GM19463 (cell line): ENCODE measurements around the gene TCEANC2.
"Not testable (repeated sequence)": the region's sequence is repeated elsewhere in the genome, so short reads cannot be mapped to it uniquely, and the experiment has no call there.

Source experiments
- ATAC-seq: cut with Tn5 transposase; IDR thresholded peaks from one replicate; pipeline ENCODE4 v1.9.1; 2021; ENCODE audit warnings: mild to moderate bottlenecking, moderate library complexity; ENCODE audit not compliant: unreplicated experiment

TCEANC2 gene

GRCh38 chr1:54024811-54025210 is 28.6 kb upstream of the TCEANC2 start:
- not testable (repeated sequence) for ATAC-seq

GRCh38 chr1:54027848-54028247 is 25.6 kb upstream of the TCEANC2 start:
- ATAC-seq = no peak

- no peak for ATAC-seq
Observed at GRCh38 chr1:54028306-54029251, 24.8 kb upstream of the TCEANC2 start.

GRCh38 chr1:54037476-54037875 is 15.9 kb upstream of the TCEANC2 start:
- no peak for ATAC-seq

GRCh38 chr1:54041806-54042205 is 11.6 kb upstream of the TCEANC2 start:
- no peak for ATAC-seq

GRCh38 chr1:54045496-54045895 is 7.9 kb upstream of the TCEANC2 start:
- no peak for ATAC-seq

GRCh38 chr1:54046671-54047383 is 6.6 kb upstream of the TCEANC2 start:
- ATAC-seq = no peak

GRCh38 chr1:54047384-54048305 is 5.8 kb upstream of the TCEANC2 start:
- ATAC-seq = no peak

- not testable (repeated sequence) for ATAC-seq
Observed at GRCh38 chr1:54050435-54050834, 3.0 kb upstream of the TCEANC2 start.

GRCh38 chr1:54051933-54052430 is 1.4 kb upstream of the TCEANC2 start:
- ATAC-seq = no peak

- no peak for ATAC-seq
Observed at GRCh38 chr1:54052431-54052933, 926 bp upstream of the TCEANC2 start.

GRCh38 chr1:54053745-54054437 is 483 bp downstream of the TCEANC2 start:
- no peak for ATAC-seq

- no peak for ATAC-seq
Observed at GRCh38 chr1:54054438-54054749, 986 bp downstream of the TCEANC2 start.

- no peak for ATAC-seq
Observed at GRCh38 chr1:54064299-54064698, 10.9 kb downstream of the TCEANC2 start.

GRCh38 chr1:54069791-54070170 is 16.4 kb downstream of the TCEANC2 start:
- no peak for ATAC-seq

GRCh38 chr1:54070171-54070837 is 16.9 kb downstream of the TCEANC2 start:
- no peak for ATAC-seq

- no peak for ATAC-seq
Observed at GRCh38 chr1:54077359-54077758, 24.0 kb downstream of the TCEANC2 start.

- ATAC-seq = no peak
Observed at GRCh38 chr1:54080598-54081049, 27.2 kb downstream of the TCEANC2 start.
